Activated CD8-positive, alpha-beta memory T cell treated with anti-CD3 and anti-CD28 coated beads, Interleukin-2, amount 50 U/mL, for 24 hours (primary cell): ENCODE data around the gene RPL27.
"Not testable (repeated sequence)": the region's sequence is repeated elsewhere in the genome, so short reads cannot be mapped to it uniquely, and the experiment has no call there.

Experiments used
- DNase-seq: peaks from one replicate; pipeline ENCODE4 v3.0.0-alpha.2; 2020; ENCODE audit errors: extremely low read depth

RPL27 gene

DNA sequence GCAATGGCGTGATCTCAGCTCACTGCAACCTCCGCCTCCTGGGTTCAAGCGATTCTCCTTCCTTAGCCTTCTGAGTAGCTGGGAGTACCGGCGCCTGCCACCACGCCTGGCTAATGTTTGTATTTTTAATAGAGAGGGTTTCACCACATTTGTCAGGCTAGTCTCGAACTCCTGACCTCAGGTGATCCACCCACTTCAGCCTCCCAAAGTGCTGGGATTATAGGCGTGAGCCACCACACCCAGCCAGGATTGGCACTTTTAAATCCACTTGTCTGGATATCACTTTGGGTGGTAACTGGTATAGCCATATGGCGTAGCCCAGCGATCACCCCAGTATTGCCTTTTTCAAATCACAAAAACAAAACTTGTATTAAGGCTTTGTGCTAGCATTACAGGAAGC, 4.3 kb upstream of the RPL27 start:
- not testable (repeated sequence) for DNase-seq

DNA sequence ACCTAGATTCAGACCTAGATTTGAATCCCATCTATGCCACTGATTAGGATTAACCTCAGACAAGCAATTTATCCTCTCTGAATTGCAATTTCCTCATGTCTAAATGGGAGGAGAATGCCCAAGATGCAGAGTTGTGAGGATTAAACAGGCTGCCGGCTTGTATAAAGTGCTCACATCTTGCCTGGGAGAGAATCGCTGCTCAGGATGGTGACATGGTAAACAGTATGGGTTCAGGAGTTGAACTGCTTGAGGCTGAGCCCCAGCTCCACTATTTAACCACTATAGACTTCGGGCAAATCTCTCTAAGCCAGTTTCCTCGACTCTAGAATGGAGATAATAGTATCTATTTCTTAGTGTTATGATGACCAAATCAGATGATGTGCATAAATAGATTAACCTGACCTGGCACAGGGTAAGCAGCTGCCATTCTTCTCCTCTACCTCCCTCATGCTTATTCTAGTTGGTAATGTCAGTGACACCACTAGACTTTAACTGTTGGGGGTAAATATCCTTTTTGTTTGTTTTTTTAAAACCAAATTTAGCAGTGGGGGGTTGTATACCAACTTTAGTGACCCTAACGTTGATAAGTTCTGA, 732 bp upstream of the RPL27 start:
- DNase-seq = no peak

- DNase-seq = no peak
Observed at GRCh38 chr17:42999003-42999525, 845 bp downstream of the RPL27 start.

GRCh38 chr17:43000894-43001293, 2.7 kb downstream of the RPL27 start:
- DNase-seq = not testable (repeated sequence)

DNA sequence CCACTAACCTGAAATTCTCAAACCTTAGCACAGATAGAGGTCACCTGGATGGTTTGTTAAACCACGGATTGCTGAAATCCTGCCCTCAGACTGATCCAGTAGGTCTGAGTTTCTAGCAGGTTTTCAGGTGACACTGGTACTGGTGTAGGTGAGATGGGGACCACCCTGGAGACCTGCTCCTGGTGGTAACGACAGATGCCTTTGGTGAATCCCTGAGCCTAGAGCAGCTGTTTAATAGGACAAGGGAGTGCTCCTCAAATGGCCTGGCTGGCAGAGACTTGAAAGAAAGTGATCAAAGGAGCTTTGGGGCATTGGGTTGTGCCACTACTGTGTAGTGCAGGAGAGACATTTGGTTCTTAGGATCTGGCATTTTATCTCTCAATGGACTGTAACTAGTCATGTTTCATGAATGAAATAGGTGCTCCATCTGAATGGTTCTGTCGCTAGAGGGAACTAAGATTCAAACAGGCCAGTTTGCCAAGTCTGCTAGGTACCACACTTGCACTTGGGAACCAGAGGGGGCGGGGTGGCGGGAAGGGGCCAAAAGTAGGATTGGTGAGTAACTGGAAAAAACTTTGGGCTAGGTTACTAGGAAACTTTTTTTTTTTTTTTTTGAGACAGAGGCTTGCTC, 5.4 kb downstream of the RPL27 start:
- DNase-seq = no peak

DNA sequence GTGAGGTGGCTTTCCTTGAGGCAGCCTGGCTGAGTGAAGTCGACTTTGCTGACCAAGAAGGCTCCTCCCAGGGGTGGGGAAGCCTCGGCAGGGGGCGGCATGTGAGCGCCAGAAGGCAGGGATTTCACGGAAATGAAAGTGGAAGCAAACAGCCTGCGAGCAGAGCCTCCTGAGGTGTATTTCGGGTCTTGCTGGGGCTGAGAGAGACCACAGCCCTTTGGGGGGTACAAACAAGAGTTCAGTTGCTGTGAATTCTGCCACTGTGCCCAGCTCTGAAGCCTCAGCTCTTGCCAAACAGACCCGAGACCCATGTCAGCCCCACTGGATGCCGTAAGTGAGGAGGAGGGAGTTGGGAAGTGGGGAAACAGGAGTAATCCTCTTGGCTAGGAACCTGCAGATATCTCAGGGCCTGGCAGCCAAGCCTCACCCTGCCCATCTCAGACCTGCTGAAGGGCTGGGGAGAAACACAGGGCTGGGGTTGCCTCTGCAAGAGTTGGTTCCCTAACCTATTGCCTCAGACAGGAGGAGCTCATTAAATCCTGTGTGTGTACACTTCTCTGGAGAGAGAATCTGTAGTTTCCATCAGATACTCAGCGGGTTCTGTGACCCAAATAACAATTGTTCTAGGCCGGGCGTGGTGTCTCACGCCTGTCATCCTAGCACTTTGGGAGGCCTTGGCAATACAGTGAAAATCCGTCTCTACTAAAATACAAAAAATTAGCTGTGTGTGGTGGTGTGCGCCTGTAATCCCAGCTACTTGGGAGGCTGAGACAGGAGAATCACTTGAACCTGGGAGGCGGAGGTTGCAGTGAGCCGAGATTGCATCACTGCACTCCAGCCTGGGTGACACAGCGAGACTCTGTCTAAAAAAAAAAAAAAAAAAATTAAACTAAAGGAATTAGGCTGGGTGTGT, 8.7 kb downstream of the RPL27 start, which contains the start of gene IFI35:
TSS of gene IFI35 (plus strand) at position 146 of the 913 bp plus-strand sequence. CDS start at position 310, 164 bp downstream.
- peak; percentile 68 for DNase-seq

DNA sequence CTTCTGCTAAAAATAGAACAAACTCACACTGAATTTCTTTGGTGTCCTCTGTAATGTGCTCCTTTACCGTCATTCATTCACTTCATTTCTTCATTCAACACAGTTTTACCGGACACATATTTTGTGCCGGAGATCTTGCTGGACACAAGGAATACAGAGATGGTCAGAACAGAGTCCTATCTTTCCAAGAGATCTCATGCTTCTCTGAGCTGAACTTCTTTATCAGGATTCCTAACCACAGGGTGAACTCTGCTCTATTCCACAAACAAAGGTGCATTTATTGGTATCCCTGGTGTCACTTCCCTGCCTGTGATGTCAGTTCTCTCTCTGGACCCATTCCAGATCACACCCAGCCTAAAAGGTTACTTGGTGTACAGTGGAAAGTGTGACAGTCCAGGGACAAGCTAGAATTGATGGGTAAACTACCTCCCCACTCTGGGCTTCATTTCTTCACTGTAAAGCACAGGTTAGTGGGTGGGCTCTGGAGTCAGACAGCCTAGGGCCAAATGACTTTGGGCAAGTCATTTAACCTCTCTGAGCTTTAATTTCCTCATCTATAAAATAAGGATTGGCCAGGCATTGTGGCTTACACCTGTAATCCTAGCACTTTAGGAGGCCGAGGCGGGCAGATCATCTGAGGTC, 12.6 kb downstream of the RPL27 start:
- DNase-seq = no peak

- no peak for DNase-seq
Observed at GRCh38 chr17:43011728-43012472, 13.7 kb downstream of the RPL27 start.

- no peak for DNase-seq
Observed at GRCh38 chr17:43013296-43013695, 15.1 kb downstream of the RPL27 start.

- DNase-seq = no peak
Observed at GRCh38 chr17:43014020-43014648, 15.9 kb downstream of the RPL27 start.

GRCh38 chr17:43014649-43015542, 16.7 kb downstream of the RPL27 start:
- no peak for DNase-seq

- no peak for DNase-seq
Observed at GRCh38 chr17:43015579-43015978, 17.4 kb downstream of the RPL27 start.

- DNase-seq = no peak
Observed at GRCh38 chr17:43016216-43016615, 18.0 kb downstream of the RPL27 start.

DNA sequence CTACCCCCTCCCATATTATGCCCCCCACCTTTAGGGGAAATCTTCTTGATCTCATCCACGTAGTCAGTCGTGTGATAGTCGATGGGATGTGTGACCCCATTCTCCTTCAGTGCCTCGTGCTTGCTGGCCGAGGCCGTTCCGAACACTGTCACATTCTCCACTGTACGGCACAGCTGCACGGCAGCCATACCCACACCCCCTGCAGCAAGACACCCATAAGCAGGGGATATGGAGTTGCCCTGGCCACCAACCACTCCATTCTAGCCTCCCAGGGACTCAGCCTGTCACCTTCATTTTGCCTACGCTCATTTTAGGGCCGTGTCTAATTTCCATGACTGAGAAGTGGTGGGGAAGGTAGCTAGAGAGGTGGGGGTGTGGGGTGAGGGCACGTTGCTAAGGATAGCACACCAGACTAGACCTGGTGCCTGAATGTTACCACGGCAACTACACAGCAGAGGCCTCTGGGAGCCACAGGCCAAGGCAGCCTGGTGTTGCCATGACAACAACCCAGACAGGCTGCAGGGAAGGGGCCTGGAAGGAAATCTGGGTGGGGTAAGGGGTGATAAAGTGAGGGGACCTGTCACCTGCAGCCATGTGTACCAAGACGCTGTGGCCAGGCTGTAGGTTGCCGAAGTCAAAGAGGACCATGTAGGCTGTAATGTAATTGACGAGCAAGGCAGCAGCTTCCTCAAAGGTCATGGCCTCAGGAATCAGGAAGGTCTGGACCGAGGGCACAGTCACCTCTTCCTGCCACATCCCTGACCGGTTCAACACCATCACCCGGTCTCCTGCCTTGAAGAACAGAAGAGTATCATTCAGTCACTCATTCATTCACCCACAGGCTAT, 20.0 kb downstream of the RPL27 start:
- no peak for DNase-seq

DNA sequence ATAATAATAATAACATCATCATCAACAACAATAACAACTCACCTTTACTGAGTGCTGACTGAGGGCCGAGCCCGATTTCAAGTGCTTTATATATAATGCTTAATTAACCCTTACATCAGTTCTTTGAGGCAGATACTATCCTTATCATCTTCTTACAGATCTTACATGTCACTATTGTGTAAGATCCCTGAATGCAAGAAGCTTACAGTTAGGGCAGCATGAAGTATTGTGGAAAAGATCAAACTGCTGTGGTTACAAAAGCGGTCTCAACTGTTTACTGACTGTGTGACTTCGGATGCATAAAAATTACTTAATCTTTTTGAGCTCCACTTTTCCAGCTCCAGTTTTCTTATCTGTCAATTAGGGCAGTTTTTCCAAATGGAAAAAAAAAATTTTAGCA, 20.7 kb downstream of the RPL27 start:
- DNase-seq = no peak

DNA sequence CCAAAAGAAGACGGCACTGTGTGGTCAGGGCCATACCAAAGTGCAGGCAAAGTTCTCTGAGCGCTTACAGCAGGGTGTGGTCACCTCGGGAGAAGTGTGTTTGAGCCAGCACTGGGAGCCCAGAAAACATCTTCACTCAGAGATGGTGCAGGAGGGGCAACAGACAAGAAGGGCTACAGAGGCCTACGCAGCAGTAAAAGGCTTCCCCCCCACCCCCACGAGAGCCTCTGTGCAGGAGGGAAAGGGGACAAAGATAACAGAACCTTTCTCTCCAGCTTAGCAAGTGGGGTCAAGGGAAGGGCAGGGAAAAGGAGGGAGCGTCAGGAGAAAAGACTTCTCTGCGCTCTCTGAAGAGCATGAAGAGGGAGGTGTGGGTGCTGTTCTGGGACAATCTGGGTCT, 21.2 kb downstream of the RPL27 start:
- no peak for DNase-seq

GRCh38 chr17:43020030-43020621, 21.9 kb downstream of the RPL27 start:
- no peak for DNase-seq
